ENCODE results near the gene ZNF800.
"Not testable (repeated sequence)": the region's sequence is repeated elsewhere in the genome, so short reads cannot be mapped to it uniquely, and the experiment has no call there.

Gene ZNF800

GRCh38 chr7:127437837-127438236 lies 45.3 kb upstream of the ZNF800 start:
- no peaks in the 10 kb centered on the region for H3K27me3 ChIP-seq (replicated peaks; ENCODE audit: insufficient read depth, low read length)
- no peak for DNase-seq
- H3F3A ChIP-seq (ENCODE audit: insufficient read depth, low read length), result no peaks in the 10 kb centered on the region
- no peaks in the 10 kb centered on the region for H3K4me1 ChIP-seq (ENCODE audit: low read length)
- no peaks in the 10 kb centered on the region for H3K9me3 ChIP-seq (replicated peaks; ENCODE audit: insufficient read depth, low read length)
- H3K27ac ChIP-seq (ENCODE audit: low read length), result no peak overlapping the region
- H4K20me1 ChIP-seq (ENCODE audit: insufficient read depth, low read length), result no peaks in the 10 kb centered on the region
- no peaks in the 10 kb centered on the region for H3K79me2 ChIP-seq (ENCODE audit: low read length)
- no peak overlapping the region for H2AFZ ChIP-seq (ENCODE audit: low read length)
- H3K4me2 ChIP-seq (ENCODE audit: low read depth, low read length), result no peak overlapping the region
- no peaks in the 10 kb centered on the region for H3K36me3 ChIP-seq (replicated peaks; ENCODE audit: insufficient read depth, low read length)
- H3K4me3 ChIP-seq (ENCODE audit: low read length), result no peak overlapping the region
- no peaks in the 10 kb centered on the region for H3K9me2 ChIP-seq (replicated peaks; ENCODE audit: insufficient read depth, low read length)
- H3K9ac ChIP-seq (ENCODE audit: low read length), result no peak overlapping the region
- TF ChIP-seq EZH2phosphoT487 (IDR thresholded peaks at IDR 0.05; ENCODE audit: low read length) (no peak), EZH2 (optimal IDR thresholded peaks at IDR 0.05; ENCODE audit: low read depth, low read length) (no peak), CTCF (IDR thresholded peaks at IDR 0.05; ENCODE audit: low read length) (no peak)

- Histone ChIP-seq H4K20me1 (ENCODE audit: insufficient read depth, low read length) (no peaks in the 10 kb centered on the region), H3K4me3 (ENCODE audit: low read length) (no peak overlapping the region), H3K4me1 (ENCODE audit: low read length) (no peaks in the 10 kb centered on the region), H3K9ac (ENCODE audit: low read length) (no peak overlapping the region), H3F3A (ENCODE audit: insufficient read depth, low read length) (no peaks in the 10 kb centered on the region), H3K4me2 (ENCODE audit: low read depth, low read length) (no peak overlapping the region), H3K36me3 (replicated peaks; ENCODE audit: insufficient read depth, low read length) (no peaks in the 10 kb centered on the region), H3K27ac (ENCODE audit: low read length) (no peak overlapping the region), H3K9me2 (replicated peaks; ENCODE audit: insufficient read depth, low read length) (no peaks in the 10 kb centered on the region), H3K27me3 (replicated peaks; ENCODE audit: insufficient read depth, low read length) (no peaks in the 10 kb centered on the region), H3K79me2 (ENCODE audit: low read length) (no peaks in the 10 kb centered on the region), H2AFZ (ENCODE audit: low read length) (no peak overlapping the region), H3K9me3 (replicated peaks; ENCODE audit: insufficient read depth, low read length) (no peaks in the 10 kb centered on the region)
- TF ChIP-seq EZH2 (optimal IDR thresholded peaks at IDR 0.05; ENCODE audit: low read depth, low read length) (no peak), CTCF (IDR thresholded peaks at IDR 0.05; ENCODE audit: low read length) (no peak), EZH2phosphoT487 (IDR thresholded peaks at IDR 0.05; ENCODE audit: low read length) (no peak)
- no peak for DNase-seq
Observed at GRCh38 chr7:127437241-127437640, 44.7 kb upstream of the ZNF800 start.

- H3K27me3 ChIP-seq (replicated peaks; ENCODE audit: insufficient read depth, low read length); H3K9ac ChIP-seq (ENCODE audit: low read length); H2AFZ ChIP-seq (ENCODE audit: low read length); H3K4me3 ChIP-seq (ENCODE audit: low read length); H3K9me2 ChIP-seq (replicated peaks; ENCODE audit: insufficient read depth, low read length); DNase-seq; H3K36me3 ChIP-seq (replicated peaks; ENCODE audit: insufficient read depth, low read length); H3K4me1 ChIP-seq (ENCODE audit: low read length); H3K9me3 ChIP-seq (replicated peaks; ENCODE audit: insufficient read depth, low read length); H3K79me2 ChIP-seq (ENCODE audit: low read length); H4K20me1 ChIP-seq (ENCODE audit: insufficient read depth, low read length); H3K27ac ChIP-seq (ENCODE audit: low read length); H3K4me2 ChIP-seq (ENCODE audit: low read depth, low read length); H3F3A ChIP-seq (ENCODE audit: insufficient read depth, low read length): not testable (repeated sequence)
Observed at GRCh38 chr7:127429281-127429680, 36.8 kb upstream of the ZNF800 start.

DNA sequence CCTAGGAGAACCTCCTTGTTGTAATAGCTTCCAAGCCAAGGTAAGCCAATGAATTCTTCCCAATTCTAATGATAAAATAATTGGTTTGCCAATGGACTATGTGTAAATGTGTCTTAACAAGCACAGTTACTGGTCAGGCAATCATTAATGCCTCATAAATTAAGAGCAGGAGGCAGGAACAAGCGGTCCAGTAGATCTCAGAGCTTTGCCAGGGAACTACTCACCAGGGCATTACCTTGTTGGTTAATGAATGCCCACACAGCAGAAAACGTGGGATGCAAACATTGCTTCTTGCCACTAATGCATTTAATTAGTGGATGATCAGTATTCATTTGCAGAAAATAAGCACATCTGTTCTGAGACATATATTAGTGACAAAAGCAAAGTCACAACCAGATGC lies 26.7 kb upstream of the ZNF800 start:
- H3F3A ChIP-seq (ENCODE audit: insufficient read depth, low read length), result peaks cover 19% of the 10 kb centered on the region
- no peaks in the 10 kb centered on the region for H3K36me3 ChIP-seq (replicated peaks; ENCODE audit: insufficient read depth, low read length)
- no peak overlapping the region for H2AFZ ChIP-seq (ENCODE audit: low read length)
- no peaks in the 10 kb centered on the region for H3K9me3 ChIP-seq (replicated peaks; ENCODE audit: insufficient read depth, low read length)
- no peak for DNase-seq
- no peak for TF ChIP-seq EZH2 (optimal IDR thresholded peaks at IDR 0.05; ENCODE audit: low read depth, low read length)
- no peak for TF ChIP-seq CTCF (IDR thresholded peaks at IDR 0.05; ENCODE audit: low read length)
- TF ChIP-seq EZH2phosphoT487 (IDR thresholded peaks at IDR 0.05; ENCODE audit: low read length), result no peak
- no peaks in the 10 kb centered on the region for H4K20me1 ChIP-seq (ENCODE audit: insufficient read depth, low read length)
- no peak overlapping the region for H3K9ac ChIP-seq (ENCODE audit: low read length)
- H3K9me2 ChIP-seq (replicated peaks; ENCODE audit: insufficient read depth, low read length), result no peaks in the 10 kb centered on the region
- no peaks in the 10 kb centered on the region for H3K79me2 ChIP-seq (ENCODE audit: low read length)
- H3K27ac ChIP-seq (ENCODE audit: low read length), result no peak overlapping the region
- no peak overlapping the region for H3K4me3 ChIP-seq (ENCODE audit: low read length)
- peaks cover 26% of the 10 kb centered on the region for H3K4me1 ChIP-seq (ENCODE audit: low read length)
- H3K27me3 ChIP-seq (replicated peaks; ENCODE audit: insufficient read depth, low read length), result peaks cover 16% of the 10 kb centered on the region; the same call in 1 of the 2 replicates
- H3K4me2 ChIP-seq (ENCODE audit: low read depth, low read length), result no peak overlapping the region
